ENCODE data around the gene TRAF7. TPM values are rescaled to one million over a fixed set of nuclear protein-coding genes. Genes with fewer than 3 reads are reported as not detected.

TRAF7 gene
- total and polyA plus RNA-seq, 2 of the 13 experiments (the other 11 are each of a cell fraction or from before 2014, with no cell fraction given) = 47.9 to 65.6 TPM

DNA sequence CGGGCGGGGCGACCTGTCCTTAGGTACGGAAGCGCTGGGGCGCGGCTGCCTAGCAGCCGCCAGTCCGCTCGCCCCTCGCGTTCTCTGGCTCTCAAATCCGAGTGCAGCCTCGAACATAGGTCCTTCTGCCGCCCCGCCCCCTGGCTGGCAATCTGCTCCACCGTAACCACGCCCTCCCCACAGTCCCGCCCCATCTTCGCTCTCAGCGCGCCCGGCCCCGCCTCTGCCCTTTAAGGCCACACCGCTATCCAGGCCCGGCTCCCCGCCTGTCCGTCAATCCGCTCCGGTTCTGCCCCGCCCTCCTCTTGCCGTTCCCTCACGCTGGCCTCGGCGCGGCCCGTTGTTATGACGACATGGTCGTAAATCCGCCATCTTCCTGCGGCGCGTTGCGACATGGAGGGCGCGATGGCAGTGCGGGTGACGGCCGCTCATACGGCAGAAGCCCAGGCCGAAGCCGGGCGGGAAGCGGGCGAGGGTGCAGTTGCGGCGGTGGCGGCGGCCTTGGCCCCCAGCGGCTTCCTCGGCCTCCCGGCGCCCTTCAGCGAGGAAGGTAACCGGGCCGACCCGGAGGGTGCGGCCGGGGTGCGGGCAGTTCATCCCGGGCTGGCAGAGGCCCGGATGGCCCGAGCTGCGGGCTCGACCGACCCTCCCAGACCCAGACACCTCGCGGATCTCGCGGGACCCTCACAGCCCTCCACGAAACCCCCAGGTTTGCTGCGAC is 67.8 kb downstream of the TRAF7 start, which contains the start of gene E4F1 (continued):
- TF ChIP-seq ZKSCAN8 (CRISPR knock-in tag; IDR thresholded peaks at IDR 0.05; ENCODE audit: borderline replicate concordance) = peak; percentile 56; the same call in 1 of the 2 replicates
- TF ChIP-seq, protein P1, sequence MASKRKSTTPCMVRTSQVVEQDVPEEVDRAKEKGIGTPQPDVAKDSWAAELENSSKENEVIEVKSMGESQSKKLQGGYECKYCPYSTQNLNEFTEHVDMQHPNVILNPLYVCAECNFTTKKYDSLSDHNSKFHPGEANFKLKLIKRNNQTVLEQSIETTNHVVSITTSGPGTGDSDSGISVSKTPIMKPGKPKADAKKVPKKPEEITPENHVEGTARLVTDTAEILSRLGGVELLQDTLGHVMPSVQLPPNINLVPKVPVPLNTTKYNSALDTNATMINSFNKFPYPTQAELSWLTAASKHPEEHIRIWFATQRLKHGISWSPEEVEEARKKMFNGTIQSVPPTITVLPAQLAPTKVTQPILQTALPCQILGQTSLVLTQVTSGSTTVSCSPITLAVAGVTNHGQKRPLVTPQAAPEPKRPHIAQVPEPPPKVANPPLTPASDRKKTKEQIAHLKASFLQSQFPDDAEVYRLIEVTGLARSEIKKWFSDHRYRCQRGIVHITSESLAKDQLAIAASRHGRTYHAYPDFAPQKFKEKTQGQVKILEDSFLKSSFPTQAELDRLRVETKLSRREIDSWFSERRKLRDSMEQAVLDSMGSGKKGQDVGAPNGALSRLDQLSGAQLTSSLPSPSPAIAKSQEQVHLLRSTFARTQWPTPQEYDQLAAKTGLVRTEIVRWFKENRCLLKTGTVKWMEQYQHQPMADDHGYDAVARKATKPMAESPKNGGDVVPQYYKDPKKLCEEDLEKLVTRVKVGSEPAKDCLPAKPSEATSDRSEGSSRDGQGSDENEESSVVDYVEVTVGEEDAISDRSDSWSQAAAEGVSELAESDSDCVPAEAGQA (IDR thresholded peaks at IDR 0.05; ENCODE audit: low read depth) = peak; percentile 99
- TF ChIP-seq, protein P1 (CRISPR knock-in tag; IDR thresholded peaks at IDR 0.05; ENCODE audit: borderline replicate concordance) = no peak
- no peak; the same call in 1 of the 2 replicates for TF ChIP-seq GATAD2A (CRISPR knock-in tag; IDR thresholded peaks at IDR 0.05)
- 0 out of 2 replicates have a peak, but pooled peaks have one; percentile 19 for TF ChIP-seq ELF3 (CRISPR knock-in tag; IDR thresholded peaks at IDR 0.05)
- peak; percentile 62; the same call in 1 of the 2 replicates for TF ChIP-seq ZNF768 (CRISPR knock-in tag; IDR thresholded peaks at IDR 0.05)
- TF ChIP-seq, protein P2, sequence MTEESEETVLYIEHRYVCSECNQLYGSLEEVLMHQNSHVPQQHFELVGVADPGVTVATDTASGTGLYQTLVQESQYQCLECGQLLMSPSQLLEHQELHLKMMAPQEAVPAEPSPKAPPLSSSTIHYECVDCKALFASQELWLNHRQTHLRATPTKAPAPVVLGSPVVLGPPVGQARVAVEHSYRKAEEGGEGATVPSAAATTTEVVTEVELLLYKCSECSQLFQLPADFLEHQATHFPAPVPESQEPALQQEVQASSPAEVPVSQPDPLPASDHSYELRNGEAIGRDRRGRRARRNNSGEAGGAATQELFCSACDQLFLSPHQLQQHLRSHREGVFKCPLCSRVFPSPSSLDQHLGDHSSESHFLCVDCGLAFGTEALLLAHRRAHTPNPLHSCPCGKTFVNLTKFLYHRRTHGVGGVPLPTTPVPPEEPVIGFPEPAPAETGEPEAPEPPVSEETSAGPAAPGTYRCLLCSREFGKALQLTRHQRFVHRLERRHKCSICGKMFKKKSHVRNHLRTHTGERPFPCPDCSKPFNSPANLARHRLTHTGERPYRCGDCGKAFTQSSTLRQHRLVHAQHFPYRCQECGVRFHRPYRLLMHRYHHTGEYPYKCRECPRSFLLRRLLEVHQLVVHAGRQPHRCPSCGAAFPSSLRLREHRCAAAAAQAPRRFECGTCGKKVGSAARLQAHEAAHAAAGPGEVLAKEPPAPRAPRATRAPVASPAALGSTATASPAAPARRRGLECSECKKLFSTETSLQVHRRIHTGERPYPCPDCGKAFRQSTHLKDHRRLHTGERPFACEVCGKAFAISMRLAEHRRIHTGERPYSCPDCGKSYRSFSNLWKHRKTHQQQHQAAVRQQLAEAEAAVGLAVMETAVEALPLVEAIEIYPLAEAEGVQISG (CRISPR knock-in tag; IDR thresholded peaks at IDR 0.05) = peak; percentile 90
- TF ChIP-seq, protein P3, sequence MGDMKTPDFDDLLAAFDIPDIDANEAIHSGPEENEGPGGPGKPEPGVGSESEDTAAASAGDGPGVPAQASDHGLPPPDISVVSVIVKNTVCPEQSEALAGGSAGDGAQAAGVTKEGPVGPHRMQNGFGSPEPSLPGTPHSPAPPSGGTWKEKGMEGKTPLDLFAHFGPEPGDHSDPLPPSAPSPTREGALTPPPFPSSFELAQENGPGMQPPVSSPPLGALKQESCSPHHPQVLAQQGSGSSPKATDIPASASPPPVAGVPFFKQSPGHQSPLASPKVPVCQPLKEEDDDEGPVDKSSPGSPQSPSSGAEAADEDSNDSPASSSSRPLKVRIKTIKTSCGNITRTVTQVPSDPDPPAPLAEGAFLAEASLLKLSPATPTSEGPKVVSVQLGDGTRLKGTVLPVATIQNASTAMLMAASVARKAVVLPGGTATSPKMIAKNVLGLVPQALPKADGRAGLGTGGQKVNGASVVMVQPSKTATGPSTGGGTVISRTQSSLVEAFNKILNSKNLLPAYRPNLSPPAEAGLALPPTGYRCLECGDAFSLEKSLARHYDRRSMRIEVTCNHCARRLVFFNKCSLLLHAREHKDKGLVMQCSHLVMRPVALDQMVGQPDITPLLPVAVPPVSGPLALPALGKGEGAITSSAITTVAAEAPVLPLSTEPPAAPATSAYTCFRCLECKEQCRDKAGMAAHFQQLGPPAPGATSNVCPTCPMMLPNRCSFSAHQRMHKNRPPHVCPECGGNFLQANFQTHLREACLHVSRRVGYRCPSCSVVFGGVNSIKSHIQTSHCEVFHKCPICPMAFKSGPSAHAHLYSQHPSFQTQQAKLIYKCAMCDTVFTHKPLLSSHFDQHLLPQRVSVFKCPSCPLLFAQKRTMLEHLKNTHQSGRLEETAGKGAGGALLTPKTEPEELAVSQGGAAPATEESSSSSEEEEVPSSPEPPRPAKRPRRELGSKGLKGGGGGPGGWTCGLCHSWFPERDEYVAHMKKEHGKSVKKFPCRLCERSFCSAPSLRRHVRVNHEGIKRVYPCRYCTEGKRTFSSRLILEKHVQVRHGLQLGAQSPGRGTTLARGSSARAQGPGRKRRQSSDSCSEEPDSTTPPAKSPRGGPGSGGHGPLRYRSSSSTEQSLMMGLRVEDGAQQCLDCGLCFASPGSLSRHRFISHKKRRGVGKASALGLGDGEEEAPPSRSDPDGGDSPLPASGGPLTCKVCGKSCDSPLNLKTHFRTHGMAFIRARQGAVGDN (CRISPR knock-in tag; IDR thresholded peaks at IDR 0.05) = peak; percentile 94
- TF ChIP-seq XRCC5 (optimal IDR thresholded peaks at IDR 0.05; ENCODE audit: low read length) = peak; percentile 21
- TF ChIP-seq ZNF841 (CRISPR knock-in tag; IDR thresholded peaks at IDR 0.05; ENCODE audit: borderline replicate concordance) = no peak
- 0 out of 2 replicates have a peak, but pooled peaks have one; percentile 17 for TF ChIP-seq NAIF1 (CRISPR knock-in tag; IDR thresholded peaks at IDR 0.05; ENCODE audit: borderline replicate concordance)
- TF ChIP-seq ZNF205 (CRISPR knock-in tag; IDR thresholded peaks at IDR 0.05) = no peak
- TF ChIP-seq ZFYVE20 (CRISPR knock-in tag; IDR thresholded peaks at IDR 0.05; ENCODE audit: borderline replicate concordance, low read depth) = no peak
- TF ChIP-seq KLF15 (CRISPR knock-in tag; IDR thresholded peaks at IDR 0.05; ENCODE audit: borderline replicate concordance) = 0 out of 2 replicates have a peak, but pooled peaks have one; percentile 13
- TF ChIP-seq ZNF124 (CRISPR knock-in tag; IDR thresholded peaks at IDR 0.05) = peak; percentile 25; the same call in 1 of the 2 replicates
